LNCaP clone FGC (cell line): ENCODE measurements around the gene CRADD.

Source experiments
- DNase-seq: peaks from one replicate; pipeline ENCODE4 v3.0.0-alpha.2; 2011; ENCODE audit warnings: low read depth
- H3K4me3 ChIP-seq: 2 replicates; pipeline ENCODE4 v1.5.1; 2011; ENCODE audit warnings: mild to moderate bottlenecking, low read depth, low read length, control low read depth
- CTCF ChIP-seq: IDR thresholded peaks from 2 replicates; pipeline ENCODE4 v1.5.1; 2012; ENCODE audit warnings: mild to moderate bottlenecking; ENCODE audit not compliant: control insufficient read depth, insufficient read depth; ENCODE audit errors: extremely low read depth

CRADD gene

GRCh38 chr12:93831374-93831773 lies 154.2 kb downstream of the CRADD start:
- TF ChIP-seq CTCF, result no peak
- no peak for DNase-seq
- no peak overlapping the region for H3K4me3 ChIP-seq

GRCh38 chr12:93832131-93832530 lies 155.0 kb downstream of the CRADD start:
- no peak overlapping the region for H3K4me3 ChIP-seq
- DNase-seq, result no peak
- TF ChIP-seq CTCF, result no peak

DNA sequence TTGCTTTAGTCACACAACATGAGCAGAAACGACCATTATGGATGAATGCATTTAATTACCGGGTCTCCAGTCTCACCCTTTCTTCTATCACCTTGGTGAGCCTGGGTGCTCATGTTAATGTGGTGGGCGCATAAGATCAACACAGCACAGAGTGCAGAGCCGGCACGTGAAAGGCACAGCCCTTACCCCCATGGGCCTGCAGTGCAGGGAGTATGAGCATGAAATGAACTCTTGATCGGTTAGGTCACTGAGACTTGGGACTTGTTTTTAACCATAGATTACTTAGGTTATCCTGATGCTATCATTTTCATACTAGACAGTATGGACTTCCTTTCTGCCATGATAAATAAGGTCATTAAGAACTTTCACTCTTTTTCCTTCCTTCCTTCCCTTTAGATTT lies 156.8 kb downstream of the CRADD start:
- DNase-seq, result no peak
- H3K4me3 ChIP-seq, result no peak overlapping the region
- TF ChIP-seq CTCF, result no peak

GRCh38 chr12:93836620-93837260 lies 159.6 kb downstream of the CRADD start:
- no peak overlapping the region for H3K4me3 ChIP-seq
- no peak for TF ChIP-seq CTCF

DNA sequence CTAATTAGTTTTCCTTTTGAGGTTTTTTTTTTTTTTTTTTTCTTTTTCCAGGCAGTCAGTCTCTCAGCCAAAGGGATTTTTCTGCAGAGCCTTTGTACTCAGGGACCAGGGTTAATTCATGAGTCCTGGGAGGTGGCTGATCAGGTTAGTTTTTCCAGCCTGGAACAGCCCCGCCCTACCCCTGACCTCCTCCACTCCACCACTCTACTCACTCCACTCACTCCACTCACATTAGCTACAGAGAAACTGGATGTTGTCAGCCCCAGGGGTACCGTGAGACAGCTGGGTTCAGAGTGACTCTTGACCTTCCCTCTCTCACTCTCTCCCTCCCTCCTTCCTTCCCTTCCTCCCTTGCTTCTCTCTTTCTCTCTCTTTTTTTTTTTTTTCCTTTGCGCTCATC lies 161.0 kb downstream of the CRADD start:
- TF ChIP-seq CTCF, result no peak
- DNase-seq, result no peak
- H3K4me3 ChIP-seq, result no peak overlapping the region

More at GRCh38 chr12:93836620-93837260, 159.6 kb downstream of the CRADD start:
- no peak for DNase-seq

GRCh38 chr12:93839064-93839463 lies 161.9 kb downstream of the CRADD start:
- TF ChIP-seq CTCF, result no peak
- DNase-seq, result no peak
- no peak overlapping the region for H3K4me3 ChIP-seq

- no peak for DNase-seq
- no peak for TF ChIP-seq CTCF
- H3K4me3 ChIP-seq, result no peak overlapping the region
Observed at GRCh38 chr12:93841671-93842070, 164.5 kb downstream of the CRADD start.
